HG02759 (cell line): Measurements from ENCODE around the gene KLHDC10.
"Not testable (repeated sequence)": the region's sequence is repeated elsewhere in the genome, so short reads cannot be mapped to it uniquely, and the experiment has no call there.

ENCODE experiments used
- ATAC-seq: cut with Tn5 transposase; IDR thresholded peaks from one replicate; pipeline ENCODE4 v1.9.1; 2021; ENCODE audit warnings: mild to moderate bottlenecking, moderate library complexity; ENCODE audit not compliant: unreplicated experiment

Gene KLHDC10

GRCh38 chr7:130113887-130114286 is 43.6 kb downstream of the KLHDC10 start:
- no peak for ATAC-seq

- no peak for ATAC-seq
These were observed 44.0 kb downstream of the KLHDC10 start for GRCh38 chr7:130114374-130114773.

GRCh38 chr7:130114776-130115175 is 44.4 kb downstream of the KLHDC10 start:
- ATAC-seq, result no peak

GRCh38 chr7:130118294-130118693 is 48.0 kb downstream of the KLHDC10 start:
- ATAC-seq, result no peak

- ATAC-seq, result no peak
These were observed 48.5 kb downstream of the KLHDC10 start for GRCh38 chr7:130118801-130119200.

GRCh38 chr7:130123501-130123900 is 53.2 kb downstream of the KLHDC10 start:
- ATAC-seq, result no peak

- no peak for ATAC-seq
These were observed 54.4 kb downstream of the KLHDC10 start for GRCh38 chr7:130124711-130125110.

GRCh38 chr7:130126840-130127239 is 56.5 kb downstream of the KLHDC10 start:
- ATAC-seq, result not testable (repeated sequence)

GRCh38 chr7:130127404-130127803 is 57.1 kb downstream of the KLHDC10 start:
- ATAC-seq, result no peak

- ATAC-seq, result no peak
These were observed 57.5 kb downstream of the KLHDC10 start for GRCh38 chr7:130127821-130128317.

- no peak for ATAC-seq
These were observed 58.7 kb downstream of the KLHDC10 start for GRCh38 chr7:130129011-130129411.

- no peak for ATAC-seq
These were observed 61.0 kb downstream of the KLHDC10 start for GRCh38 chr7:130131191-130131834.

GRCh38 chr7:130131964-130132875 is 61.9 kb downstream of the KLHDC10 start:
- ATAC-seq, result no peak

- ATAC-seq, result no peak
These were observed 62.9 kb downstream of the KLHDC10 start for GRCh38 chr7:130133029-130133782.

- ATAC-seq, result no peak
These were observed 63.8 kb downstream of the KLHDC10 start for GRCh38 chr7:130134106-130134636.

- no peak for ATAC-seq
These were observed 64.4 kb downstream of the KLHDC10 start for GRCh38 chr7:130134726-130135125.

GRCh38 chr7:130135208-130136205 is 65.2 kb downstream of the KLHDC10 start:
- no peak for ATAC-seq

GRCh38 chr7:130136579-130137167 is 66.3 kb downstream of the KLHDC10 start:
- ATAC-seq, result no peak

GRCh38 chr7:130137207-130137606 is 66.9 kb downstream of the KLHDC10 start:
- no peak for ATAC-seq
